ENCODE data around the gene IFNW1.
"Not testable (repeated sequence)": the region's sequence is repeated elsewhere in the genome, so short reads cannot be mapped to it uniquely, and the experiment has no call there.

The IFNW1 gene

GRCh38 chr9:21141427-21141882, at the start of gene IFNW1:
Gene IFNW1 (minus strand): TSS chr9:21141832. CDS start chr9:21141570, 262 bp downstream.
- no peak for DNase-seq

DNA sequence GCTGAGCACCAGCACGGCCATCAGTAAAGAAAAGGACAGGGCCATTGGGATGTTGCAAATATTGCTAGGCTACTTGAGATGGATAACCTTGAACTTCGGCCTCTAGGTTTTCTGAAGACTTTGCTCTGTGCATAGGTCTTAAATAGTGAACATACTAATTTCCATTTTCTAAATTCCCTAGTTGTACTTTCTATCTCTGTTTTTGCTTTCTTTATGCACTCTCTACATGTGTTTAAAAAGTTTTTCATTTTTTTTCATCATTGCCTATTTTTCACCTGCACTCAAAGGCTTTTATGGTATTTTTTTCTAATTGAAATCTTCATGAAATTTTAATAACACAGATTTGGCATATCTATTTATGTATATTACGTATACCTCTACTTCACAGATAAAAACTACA, 45.9 kb upstream of the IFNW1 start, which contains the start of gene IFNA4:
IFNA4 (minus strand) TSS at position 101 of the 400 bp plus-strand sequence; CDS start at position 45, 56 bp downstream.
- not testable (repeated sequence) for DNase-seq

GRCh38 chr9:21182810-21183736, 41.4 kb upstream of the IFNW1 start:
- DNase-seq = peak in 1 of 2 donors; percentile 61

DNA sequence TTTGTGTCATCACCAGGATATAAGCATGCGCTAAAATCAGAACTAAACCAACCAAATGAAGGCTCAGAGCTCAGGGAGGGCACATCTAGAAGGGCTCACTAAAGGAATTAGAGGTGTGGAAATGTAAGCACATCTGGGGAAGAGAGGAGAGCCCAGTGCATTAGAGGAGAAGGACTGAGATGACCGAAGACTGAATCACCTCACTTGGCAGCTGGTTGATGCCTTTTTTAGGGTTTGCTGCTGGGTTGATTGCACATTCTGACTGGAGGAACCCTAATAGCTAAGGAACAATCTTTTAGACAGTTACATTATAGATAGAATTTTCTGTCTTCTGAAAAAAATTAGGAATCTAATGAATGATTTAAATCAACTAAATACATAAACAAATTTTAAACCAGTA, 33.0 kb upstream of the IFNW1 start:
- DNase-seq = no peak

DNA sequence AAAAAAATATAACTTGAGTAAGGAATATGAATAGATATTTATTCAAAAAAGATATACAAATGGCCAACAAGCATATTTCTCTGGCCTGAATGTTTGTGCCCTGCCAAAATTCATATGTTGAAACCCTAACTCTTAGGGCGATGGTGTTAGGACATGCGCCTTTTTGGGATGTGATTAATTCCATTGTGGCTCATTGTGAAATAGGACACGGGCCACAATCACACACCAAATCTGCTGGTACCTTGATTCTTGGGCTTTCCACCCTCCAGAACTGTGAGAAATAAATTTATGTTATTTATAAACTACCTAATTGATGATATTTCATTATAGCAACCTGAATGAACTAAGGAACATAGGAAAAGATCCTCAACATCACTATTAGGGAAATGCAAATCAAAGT, 30.5 kb upstream of the IFNW1 start:
- no peak for DNase-seq

DNA sequence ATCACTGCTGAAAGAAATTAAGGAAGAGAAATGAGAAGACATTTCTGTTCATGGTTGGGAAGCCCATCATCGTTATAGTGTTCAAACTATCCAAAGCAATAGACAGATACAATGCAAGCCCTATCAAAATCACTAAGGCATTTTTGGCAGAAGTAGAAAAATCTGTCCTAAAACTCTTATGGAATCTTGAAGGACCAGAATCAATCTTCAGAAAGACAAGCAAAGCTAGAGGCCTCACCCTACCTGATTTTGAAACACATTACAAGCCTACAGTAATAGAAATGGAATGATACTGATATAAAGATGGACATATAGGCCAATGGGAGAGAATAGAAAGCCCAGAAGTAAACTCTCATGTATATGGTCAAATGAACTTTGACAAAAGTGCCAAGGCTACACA, 29.7 kb upstream of the IFNW1 start:
- no peak for DNase-seq

DNA sequence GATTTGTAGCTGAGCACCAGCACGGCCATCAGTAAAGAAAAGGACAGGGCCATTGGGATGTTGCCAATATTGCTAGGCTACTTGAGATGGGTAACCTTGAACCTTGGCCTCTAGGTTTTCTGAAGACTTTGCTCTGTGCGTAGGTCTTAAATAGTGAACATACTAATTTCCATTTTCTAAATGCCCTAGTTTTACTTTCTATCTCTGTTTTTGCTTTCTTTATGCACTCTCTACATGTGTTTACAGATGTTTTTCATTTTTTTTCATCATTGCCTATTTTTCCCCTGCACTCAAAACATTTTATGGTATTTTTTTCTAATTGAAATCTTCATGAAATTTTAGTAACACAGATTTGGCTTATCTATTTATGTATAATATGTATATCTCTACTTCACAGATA, 24.9 kb upstream of the IFNW1 start, which contains the start of gene IFNA21:
IFNA21 (minus strand) TSS at position 101 of the 400 bp plus-strand sequence; CDS start at position 53, 48 bp downstream.
- DNase-seq = not testable (repeated sequence)

DNA sequence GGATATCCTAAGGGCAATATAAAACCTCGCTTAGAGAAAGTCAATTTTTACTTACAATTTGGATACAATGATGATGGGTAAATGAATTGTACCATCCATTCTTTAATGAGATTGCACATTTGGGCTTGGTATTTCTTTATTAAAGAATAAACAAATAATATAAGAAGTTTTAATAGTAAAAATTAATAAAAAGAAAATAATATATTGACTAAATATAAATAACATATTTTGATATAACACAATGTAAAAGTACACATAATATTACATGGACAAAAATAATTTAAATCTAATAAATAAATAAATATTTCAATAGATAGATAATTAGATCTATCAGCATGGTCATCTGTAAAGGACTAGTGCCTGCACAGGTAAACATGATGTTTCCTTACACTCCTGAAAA, 23.9 kb upstream of the IFNW1 start:
- DNase-seq = no peak

DNA sequence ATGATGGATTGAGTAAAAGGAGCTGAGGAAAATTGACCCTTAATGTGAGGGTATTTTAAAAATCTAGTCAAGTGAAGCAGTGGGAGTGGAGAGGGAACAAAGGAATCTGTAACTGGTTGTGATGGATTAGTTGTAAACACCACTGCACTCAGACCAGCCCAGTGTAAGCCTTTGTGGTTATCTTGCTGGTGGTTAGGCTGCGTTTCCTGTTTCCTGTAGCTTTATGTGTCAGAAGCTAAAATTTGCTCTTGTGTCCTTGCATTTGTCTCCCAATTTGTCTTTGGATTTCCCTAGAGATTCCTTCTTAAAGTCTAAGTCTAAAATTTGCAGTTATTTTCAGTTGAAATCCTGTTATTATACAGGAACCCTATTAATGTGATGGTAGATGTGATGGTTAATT, 18.5 kb upstream of the IFNW1 start:
- peak in 1 of 2 donors; percentile 80 for DNase-seq

- DNase-seq = no peak
Observed at GRCh38 chr9:21155501-21155900, 13.9 kb upstream of the IFNW1 start.

- peak in 1 of 2 donors; percentile 44 for DNase-seq
Observed at GRCh38 chr9:21154018-21154608, 12.5 kb upstream of the IFNW1 start.

DNA sequence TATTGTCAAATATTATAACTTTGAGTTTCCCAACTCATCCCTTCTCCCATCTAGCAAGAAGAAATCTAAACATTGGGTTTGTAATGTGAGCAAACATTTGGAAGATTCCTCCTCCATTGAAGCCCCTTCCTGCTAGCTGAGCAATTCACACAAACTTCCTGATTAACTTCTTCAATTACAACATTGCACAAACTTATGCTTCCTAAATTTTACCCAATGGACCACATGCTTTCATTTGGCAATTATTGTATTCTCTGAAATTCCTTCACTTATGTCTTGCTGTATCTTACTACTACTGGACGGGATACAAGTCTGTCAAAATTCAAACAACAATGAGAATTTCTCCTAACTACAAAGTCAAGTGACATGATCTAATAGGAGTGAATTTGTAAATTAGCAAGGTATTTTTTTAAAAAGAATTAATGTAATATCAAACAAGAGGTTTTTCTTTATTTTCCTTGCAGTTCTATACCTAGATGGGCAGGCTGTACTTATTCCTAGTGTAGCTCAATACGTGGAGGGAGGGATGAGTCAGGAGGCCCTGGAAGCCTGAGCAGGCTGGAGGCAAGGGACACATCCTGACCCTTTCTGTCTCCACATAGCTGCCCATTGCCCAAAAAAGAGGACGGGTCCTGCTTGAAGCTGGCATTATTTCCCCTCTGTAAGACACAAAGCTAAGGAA, 11.8 kb upstream of the IFNW1 start:
- DNase-seq = no peak

- DNase-seq = peak in 1 of 2 donors; percentile 17
Observed at GRCh38 chr9:21144603-21145002, 3.0 kb upstream of the IFNW1 start.

GRCh38 chr9:21137020-21137419, 4.6 kb downstream of the IFNW1 start:
- DNase-seq = no peak

DNA sequence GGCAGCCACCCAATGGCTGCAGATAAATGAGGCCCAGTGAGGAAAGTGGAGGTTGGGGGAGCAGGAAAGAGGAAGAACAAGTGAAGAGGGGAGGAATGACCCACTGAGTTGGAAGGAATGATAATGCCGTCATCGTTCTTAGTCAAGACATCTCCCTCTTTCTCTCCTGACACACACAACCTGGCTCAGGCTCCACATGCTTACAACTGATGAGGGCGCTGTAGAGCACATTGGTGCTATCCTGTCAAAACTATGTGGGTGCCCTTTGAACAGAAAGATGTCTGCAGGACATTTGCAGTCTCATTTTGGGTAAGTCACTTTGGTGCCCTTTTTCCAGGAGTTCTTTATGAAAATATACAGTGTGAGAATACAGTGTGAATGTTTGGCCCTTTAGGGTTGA, 5.9 kb downstream of the IFNW1 start:
- DNase-seq = no peak

DNA sequence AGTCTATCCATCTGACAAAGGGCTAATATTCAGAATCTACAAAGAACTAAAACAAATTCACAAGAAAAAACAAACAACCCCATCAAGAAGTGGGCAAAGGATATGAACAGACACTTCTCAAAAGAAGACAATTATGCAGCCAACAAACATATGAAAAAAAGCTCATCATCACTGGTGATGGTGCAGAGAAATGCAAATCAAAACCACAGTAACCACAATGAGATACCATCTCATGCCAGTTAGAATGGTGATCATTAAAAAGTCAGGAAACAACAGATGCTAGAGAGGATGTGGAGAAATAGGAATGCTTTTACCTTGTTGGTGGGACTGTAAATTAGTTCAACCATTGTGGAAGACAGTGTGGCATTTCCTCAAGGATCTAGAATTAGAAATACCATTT, 13.4 kb downstream of the IFNW1 start:
- not testable (repeated sequence) for DNase-seq

DNA sequence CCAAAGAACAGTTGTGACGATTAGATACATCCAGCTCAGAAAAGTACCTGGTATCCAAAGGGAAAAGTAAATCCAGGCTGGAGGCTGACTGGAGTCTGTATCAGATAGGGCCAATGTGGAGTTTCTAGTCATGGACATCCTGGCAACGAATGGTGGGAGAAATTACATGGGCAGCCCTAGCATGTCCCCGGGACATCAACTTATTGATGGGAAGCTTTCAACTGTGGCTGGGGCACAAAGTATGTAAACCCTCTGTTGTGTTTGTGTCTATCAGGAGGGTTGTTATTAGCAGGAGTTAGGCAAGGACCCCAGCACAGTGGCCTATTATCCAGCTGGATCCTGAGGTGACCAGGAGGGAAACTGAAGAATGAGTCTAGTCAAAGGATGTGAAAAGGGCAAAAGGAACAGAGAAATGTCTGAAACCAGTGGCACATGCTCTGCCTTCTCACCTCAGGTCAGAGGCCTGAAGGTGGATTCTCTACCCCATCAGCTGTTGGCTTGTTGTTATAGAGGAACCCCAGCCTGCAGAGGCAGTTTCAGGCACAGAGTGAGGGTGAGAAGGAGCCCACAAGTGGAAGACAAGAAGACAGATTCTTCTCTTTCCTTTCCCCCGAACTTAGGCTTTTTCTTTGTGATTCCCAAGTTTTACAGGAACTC, 19.9 kb downstream of the IFNW1 start:
- no peak for DNase-seq

- no peak for DNase-seq
Observed at GRCh38 chr9:21121079-21121478, 20.6 kb downstream of the IFNW1 start.

- DNase-seq = peak in 1 of 2 donors; percentile 93
Observed at GRCh38 chr9:21119093-21119770, 22.4 kb downstream of the IFNW1 start.

GRCh38 chr9:21114311-21114710, 27.3 kb downstream of the IFNW1 start:
- no peak for DNase-seq

DNA sequence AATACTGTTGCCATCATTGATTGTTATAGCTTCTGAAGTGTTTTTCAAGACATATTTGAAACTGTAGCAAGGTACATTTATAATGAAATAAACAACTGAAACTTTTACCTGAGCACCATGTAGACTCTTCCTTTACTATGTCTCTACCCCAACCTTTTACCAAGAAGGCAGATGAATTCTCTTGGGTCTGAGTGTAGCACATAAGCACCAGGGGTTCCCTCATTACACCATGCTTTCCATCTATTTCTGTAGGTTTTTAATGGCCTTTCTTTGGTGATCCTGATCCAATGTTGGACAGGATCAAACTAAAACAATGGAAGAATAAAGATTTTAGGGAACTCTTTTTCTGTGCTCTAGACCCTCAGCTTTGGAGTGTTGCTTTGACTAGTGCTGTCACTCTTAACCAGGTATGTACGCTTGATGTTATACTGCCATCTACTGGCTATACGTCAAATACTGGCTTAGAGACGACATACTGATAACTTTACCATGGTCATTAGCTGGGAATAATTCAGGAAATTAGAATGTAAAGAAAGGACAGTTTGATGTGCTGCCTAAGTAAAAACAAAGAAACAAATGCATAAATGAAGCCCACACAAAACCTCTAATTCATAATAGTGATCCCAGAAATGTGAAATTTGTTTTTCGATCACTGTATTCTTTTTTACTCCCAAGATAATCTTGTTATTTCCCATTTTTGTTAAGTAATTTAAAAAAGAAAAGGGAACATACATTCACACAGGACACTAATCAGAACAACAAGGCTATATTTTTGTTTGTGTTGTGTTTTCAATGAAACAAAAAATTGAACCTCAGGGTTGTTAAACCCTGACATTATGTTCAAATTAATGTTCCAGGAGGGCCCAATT, 30.7 kb downstream of the IFNW1 start:
- peak in 1 of 2 donors; percentile 74 for DNase-seq
